ENCODE results near the gene RTN4IP1. TPM values are rescaled to one million over a fixed set of nuclear protein-coding genes. Genes with fewer than 3 reads are reported as not detected.

The RTN4IP1 gene
- total and polyA plus RNA-seq, 10 of the 15 experiments (the other 5 are each of a cell fraction or from before 2014, with no cell fraction given), result 8.2 to 17.0 (median 9.8) TPM

- WGBS (ENCODE audit: insufficient coverage, insufficient replicate concordance, low lambda C conversion rate, missing lambda C conversion rate), result 100% methylated on average over 4 of the region's 4 CpGs
- RAD21 ChIA-PET (ENCODE audit: unreplicated experiment), result interaction anchor here (0.8 kb wide), 1 partner anchor 20 kb away, joined by 3 read pairs; no protein-coding TSS in a partner anchor
- no TSS peak for BruUV-seq (replicated peaks)
- Histone ChIP-seq H3K36me3 (ENCODE audit: control insufficient read depth in 2 of 2, insufficient read depth in 2 of 2, low read length in 1 of 2) (peaks cover 4 to 20% of the 10 kb centered on the region in 2 experiments), H3K27me3 (replicated peaks in 1 of 2; ENCODE audit: control insufficient read depth in 2 of 2, insufficient read depth in 2 of 2, low read length in 1 of 2) (no peaks in the 10 kb centered on the region), H3K4me1 (ENCODE audit: control insufficient read depth, insufficient read depth, low read length) (no peaks in the 10 kb centered on the region), H3K9ac (ENCODE audit: control insufficient read depth, insufficient read depth, low read length) (no peak overlapping the region), H3K9me3 (replicated peaks; ENCODE audit: control insufficient read depth, insufficient read depth, low read length) (peaks cover 8% of the 10 kb centered on the region), H3K79me2 (ENCODE audit: control insufficient read depth, insufficient read depth, low read length) (no peaks in the 10 kb centered on the region), H4K20me1 (ENCODE audit: control insufficient read depth, insufficient read depth) (no peaks in the 10 kb centered on the region), H3K27ac (ENCODE audit: control insufficient read depth, insufficient read depth) (no peak overlapping the region), H3K4me2 (ENCODE audit: control insufficient read depth, insufficient read depth) (no peak overlapping the region), H2AFZ (ENCODE audit: control insufficient read depth, low read depth, low read length) (no peak overlapping the region), H3K4me3 (no peak overlapping the region)
- SMC1A ChIA-PET (ENCODE audit: uncharacterized antibody, unreplicated experiment), result interaction anchor here (0.6 to 2.5 kb wide), 3 partner anchors 14 to 223 kb away, joined by 3 to 6 read pairs (median 6); no protein-coding TSS in a partner anchor
- CTCF ChIA-PET, result interaction anchor here (0.7 kb wide), 1 partner anchor 8 kb away, joined by 3 read pairs; no protein-coding TSS in a partner anchor
- POLR2A ChIA-PET, result interaction anchor here (1.0 kb wide), 1 partner anchor 23 kb away, joined by 3 read pairs; no protein-coding TSS in a partner anchor
- no peak for FAIRE-seq
- in situ Hi-C loops (cut with MboI) (no loop called here), intact Hi-C loops (cut with micrococcal nuclease; ENCODE audit: unreplicated experiment) (no loop called here)
- ATAC-seq, result no peak
- peak; percentile 97 for TF ChIP-seq CBX5 (IDR thresholded peaks at IDR 0.05; ENCODE audit: low read depth)
- no peak for TF ChIP-seq E2F8 (IDR thresholded peaks at IDR 0.05; ENCODE audit: low read depth, partially characterized antibody)
- no peak for DNase-seq (ENCODE audit: low read depth, low spot score)
Observed at GRCh38 chr6:106658469-106658868, 29.2 kb upstream of the RTN4IP1 start.

Measured in GM12878 (cell line).